ENCODE measurements around the gene SH3BP2.

Gene SH3BP2

DNA sequence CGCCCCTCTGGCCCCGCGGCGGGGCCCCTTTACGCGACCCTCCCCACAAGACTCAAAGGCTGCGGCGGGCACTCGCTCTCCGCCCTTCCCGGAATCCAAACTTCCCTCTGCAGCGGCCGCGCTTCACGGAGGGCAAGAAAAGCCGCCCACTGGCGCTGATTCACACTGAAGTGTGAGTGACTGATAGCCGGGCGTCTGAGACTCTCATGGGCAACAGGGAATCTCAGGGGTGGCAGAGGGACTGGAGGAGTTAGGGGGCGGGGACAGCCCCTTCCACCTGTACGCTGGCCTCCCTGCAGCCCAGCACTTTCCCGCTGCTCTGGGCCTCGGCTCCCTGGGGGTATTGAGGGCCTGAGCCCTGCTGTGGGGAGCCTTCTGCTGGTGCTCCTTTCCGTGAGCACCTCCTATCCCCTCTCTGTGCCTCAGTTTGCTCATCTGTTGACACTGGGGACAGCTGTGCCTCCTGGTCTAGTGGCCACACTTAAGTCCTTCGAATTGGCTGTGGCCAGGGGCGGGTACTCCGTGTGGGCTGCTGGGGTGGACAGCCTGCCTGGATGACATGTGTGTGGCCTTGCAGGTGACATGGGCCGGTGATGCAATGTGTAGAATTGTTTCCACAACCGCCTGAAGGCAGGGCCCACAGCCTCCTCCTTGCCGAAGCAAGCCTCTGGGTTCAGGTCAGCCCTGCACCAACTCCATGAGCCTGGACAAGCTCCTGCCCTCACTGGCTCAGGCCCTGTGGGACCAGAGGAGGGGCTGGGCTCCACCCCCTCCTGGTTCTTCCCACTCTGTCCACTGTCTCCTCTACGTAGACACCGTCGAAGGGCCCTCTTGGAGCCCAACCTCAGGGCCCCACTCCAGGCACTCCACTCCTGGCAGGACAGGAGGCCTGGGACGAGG lies 951 bp downstream of the SH3BP2 start:
- H3K4me3 ChIP-seq (ENCODE audit: low read depth, low read length), result peak overlapping the region; percentile 44
- H3K27me3 ChIP-seq (ENCODE audit: insufficient read depth, low read depth, severe bottlenecking), result no peaks in the 10 kb centered on the region
- TF ChIP-seq, protein P1, sequence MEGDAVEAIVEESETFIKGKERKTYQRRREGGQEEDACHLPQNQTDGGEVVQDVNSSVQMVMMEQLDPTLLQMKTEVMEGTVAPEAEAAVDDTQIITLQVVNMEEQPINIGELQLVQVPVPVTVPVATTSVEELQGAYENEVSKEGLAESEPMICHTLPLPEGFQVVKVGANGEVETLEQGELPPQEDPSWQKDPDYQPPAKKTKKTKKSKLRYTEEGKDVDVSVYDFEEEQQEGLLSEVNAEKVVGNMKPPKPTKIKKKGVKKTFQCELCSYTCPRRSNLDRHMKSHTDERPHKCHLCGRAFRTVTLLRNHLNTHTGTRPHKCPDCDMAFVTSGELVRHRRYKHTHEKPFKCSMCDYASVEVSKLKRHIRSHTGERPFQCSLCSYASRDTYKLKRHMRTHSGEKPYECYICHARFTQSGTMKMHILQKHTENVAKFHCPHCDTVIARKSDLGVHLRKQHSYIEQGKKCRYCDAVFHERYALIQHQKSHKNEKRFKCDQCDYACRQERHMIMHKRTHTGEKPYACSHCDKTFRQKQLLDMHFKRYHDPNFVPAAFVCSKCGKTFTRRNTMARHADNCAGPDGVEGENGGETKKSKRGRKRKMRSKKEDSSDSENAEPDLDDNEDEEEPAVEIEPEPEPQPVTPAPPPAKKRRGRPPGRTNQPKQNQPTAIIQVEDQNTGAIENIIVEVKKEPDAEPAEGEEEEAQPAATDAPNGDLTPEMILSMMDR (IDR thresholded peaks at IDR 0.05; ENCODE audit: low read depth, low read length), result no peak
- peaks cover 3% of the 10 kb centered on the region for H3K36me3 ChIP-seq
- peak; percentile 22 for DNase-seq
- H3K9me3 ChIP-seq (ENCODE audit: severe bottlenecking), result no peaks in the 10 kb centered on the region
- H3K27ac ChIP-seq, result peak overlapping the region; percentile 16

DNA sequence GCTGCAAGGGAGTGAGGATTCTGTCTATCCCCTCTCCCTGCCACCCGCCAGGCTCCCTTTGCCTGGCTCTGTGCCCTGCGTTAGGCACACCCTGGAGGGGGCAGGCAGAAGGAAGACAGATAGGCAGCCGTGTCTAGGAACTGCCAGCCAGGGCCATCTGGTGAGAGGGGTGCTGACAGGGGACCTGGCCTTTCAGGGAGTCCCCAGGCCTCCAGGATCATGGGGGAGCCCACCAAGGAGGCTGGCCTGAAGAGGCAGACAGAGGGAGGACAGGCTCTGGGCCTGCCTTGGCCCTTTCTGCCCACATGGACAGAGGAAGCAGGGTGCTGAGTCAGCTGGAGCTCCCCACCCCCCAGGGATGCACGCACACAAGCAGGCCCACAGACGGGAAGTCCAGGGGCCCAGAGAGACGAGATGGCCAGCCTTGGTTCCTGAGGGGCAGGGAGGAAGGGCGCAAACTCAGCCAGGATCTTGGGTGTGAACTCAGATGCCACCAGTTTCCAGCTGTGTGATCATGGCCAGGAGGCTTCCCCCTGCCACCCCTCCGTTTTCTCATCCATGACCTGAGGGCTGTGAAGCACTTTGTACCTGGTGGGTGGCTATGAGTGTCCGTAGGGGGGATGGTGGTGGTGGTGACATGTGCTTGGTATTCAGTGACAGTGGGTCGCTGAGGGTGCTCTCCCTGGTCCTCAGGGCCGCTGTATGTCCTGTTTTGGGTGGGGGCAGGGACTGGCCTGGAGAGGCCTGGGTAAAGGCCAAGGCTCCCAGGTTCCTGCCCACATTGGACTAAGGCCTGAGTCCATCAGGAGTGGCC lies 1.8 kb downstream of the SH3BP2 start:
- TF ChIP-seq, protein P1 (IDR thresholded peaks at IDR 0.05; ENCODE audit: low read depth, low read length), result no peak
- H3K27ac ChIP-seq, result peak overlapping the region; percentile 16
- no peaks in the 10 kb centered on the region for H3K9me3 ChIP-seq (ENCODE audit: severe bottlenecking)
- DNase-seq, result peak; percentile 18
- peaks cover 3% of the 10 kb centered on the region for H3K36me3 ChIP-seq
- H3K27me3 ChIP-seq (ENCODE audit: insufficient read depth, low read depth, severe bottlenecking), result no peaks in the 10 kb centered on the region
- no peak overlapping the region for H3K4me3 ChIP-seq (ENCODE audit: low read depth, low read length)

DNA sequence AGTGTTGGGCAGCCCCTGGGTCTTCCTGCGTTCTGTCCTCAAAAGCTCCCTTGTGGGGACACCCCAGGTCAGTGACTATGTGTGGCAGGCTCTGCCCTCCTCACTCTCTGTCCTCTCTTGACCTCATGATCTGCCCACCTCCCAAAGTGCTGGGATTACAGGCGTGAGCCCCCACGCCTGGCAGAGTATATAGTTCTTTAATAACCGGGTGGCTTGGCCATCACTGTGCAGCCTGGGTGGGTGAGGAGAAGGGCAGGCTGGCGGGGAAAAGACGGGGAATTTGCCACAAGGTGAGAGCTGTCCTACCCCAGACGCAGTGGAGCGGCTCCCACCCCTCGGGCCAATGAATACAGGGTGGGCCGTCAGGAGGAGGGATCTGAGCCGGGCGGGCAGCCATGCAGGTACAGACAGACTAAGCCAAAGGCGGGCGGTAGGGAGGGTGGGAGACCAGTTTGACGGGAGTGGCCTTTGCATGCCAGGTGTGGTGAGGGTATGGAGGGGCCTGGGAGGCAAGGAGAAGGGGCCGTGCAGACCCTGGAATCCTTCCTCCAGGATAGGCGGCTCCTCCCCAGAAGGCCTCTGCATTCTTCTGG lies 2.5 kb downstream of the SH3BP2 start:
- H3K4me3 ChIP-seq (ENCODE audit: low read depth, low read length), result no peak overlapping the region
- no peaks in the 10 kb centered on the region for H3K27me3 ChIP-seq (ENCODE audit: insufficient read depth, low read depth, severe bottlenecking)
- H3K27ac ChIP-seq, result no peak overlapping the region
- peaks cover 3% of the 10 kb centered on the region for H3K36me3 ChIP-seq
- TF ChIP-seq, protein P1 (IDR thresholded peaks at IDR 0.05; ENCODE audit: low read depth, low read length), result no peak
- peak; percentile 12 for DNase-seq
- no peaks in the 10 kb centered on the region for H3K9me3 ChIP-seq (ENCODE audit: severe bottlenecking)

DNA sequence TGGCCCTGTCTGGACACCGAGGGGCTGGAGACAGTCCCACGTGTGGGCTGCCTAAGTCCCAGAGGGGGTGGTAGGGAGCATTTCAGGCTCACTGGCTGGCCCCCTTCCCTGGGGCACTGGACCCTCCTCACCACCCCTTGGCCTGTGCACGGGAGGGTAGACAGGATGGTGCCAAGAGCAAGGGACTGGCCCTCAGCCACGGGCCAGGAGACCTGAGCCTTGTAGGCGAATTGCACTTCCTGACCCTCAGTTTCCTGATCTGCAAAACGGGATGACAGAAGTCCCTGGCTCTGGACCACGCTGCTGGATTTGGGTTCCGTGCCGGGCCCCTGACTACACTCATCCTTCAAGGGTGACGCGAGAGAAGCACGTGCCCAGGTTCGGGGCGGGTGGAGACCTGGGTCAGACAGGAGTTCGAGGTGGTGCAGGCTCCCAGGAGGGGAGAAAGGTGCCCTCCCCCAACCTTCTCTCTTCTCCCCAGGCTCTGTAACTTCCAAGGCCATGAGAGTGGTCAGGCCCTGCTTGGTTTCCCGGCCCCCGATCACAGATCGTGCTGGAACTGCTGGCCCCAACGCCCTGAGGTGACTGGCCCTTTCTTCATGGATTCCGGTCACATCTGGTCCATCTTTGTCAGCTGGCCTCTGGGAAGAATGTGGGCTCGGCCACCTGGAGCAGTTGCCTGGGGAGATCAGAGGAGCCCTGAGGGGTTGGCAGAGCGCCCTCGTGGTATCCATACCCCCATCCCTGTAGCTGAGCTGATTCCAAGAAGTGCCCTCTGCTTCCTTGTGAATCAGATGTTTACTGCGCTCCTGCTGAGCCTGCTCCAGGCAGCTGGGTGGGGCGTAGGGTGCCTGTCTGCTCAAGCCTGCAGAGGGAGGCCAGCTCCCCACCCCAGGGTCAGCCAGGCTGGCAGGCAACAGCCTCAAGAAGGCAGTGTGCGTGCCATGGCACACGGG lies 3.3 kb downstream of the SH3BP2 start:
- DNase-seq, result peak; percentile 7
- H3K27me3 ChIP-seq (ENCODE audit: insufficient read depth, low read depth, severe bottlenecking), result no peaks in the 10 kb centered on the region
- TF ChIP-seq, protein P1 (IDR thresholded peaks at IDR 0.05; ENCODE audit: low read depth, low read length), result no peak
- H3K4me3 ChIP-seq (ENCODE audit: low read depth, low read length), result no peak overlapping the region
- H3K27ac ChIP-seq, result no peak overlapping the region; the same call in 1 of the 2 replicates
- peaks cover 3% of the 10 kb centered on the region for H3K36me3 ChIP-seq
- H3K9me3 ChIP-seq (ENCODE audit: severe bottlenecking), result no peaks in the 10 kb centered on the region

Measured in WERI-Rb-1 (cell line).